Measurements from ENCODE around the gene QKI.

- TF ChIP-seq POLR2A (IDR thresholded peaks at IDR 0.05) (no peak), CTCF (IDR thresholded peaks at IDR 0.05) (no peak)
Observed at GRCh38 chr6:163401039-163401885, 13.3 kb upstream of the QKI start.
